T-helper 22 cell (primary cell): Measurements from ENCODE around the gene OR10A7.
"Not testable (repeated sequence)": the region's sequence is repeated elsewhere in the genome, so short reads cannot be mapped to it uniquely, and the experiment has no call there.

Experiments
- DNase-seq: peaks from one replicate; pipeline ENCODE4 v3.0.0-alpha.2; 2020; ENCODE audit warnings: low read depth

OR10A7 gene

GRCh38 chr12:55220725-55221124 lies at the start of gene OR10A7:
Gene OR10A7 (plus strand): TSS chr12:55221025. CDS start chr12:55221025, 0 bp downstream.
- no peak for DNase-seq

GRCh38 chr12:55171445-55171844 lies 49.4 kb upstream of the OR10A7 start:
- DNase-seq, result no peak

- not testable (repeated sequence) for DNase-seq
These were observed 49.0 kb upstream of the OR10A7 start for GRCh38 chr12:55171846-55172245.

GRCh38 chr12:55172686-55173085 lies 48.1 kb upstream of the OR10A7 start:
- DNase-seq, result no peak

- no peak for DNase-seq
These were observed 47.4 kb upstream of the OR10A7 start for GRCh38 chr12:55173456-55173855.

- no peak for DNase-seq
These were observed 32.3 kb upstream of the OR10A7 start for GRCh38 chr12:55188573-55188972.

- DNase-seq, result no peak
These were observed 31.8 kb upstream of the OR10A7 start for GRCh38 chr12:55188974-55189556.

GRCh38 chr12:55194382-55194781 lies 26.4 kb upstream of the OR10A7 start:
- DNase-seq, result no peak

GRCh38 chr12:55226523-55226922 lies 5.7 kb downstream of the OR10A7 start:
- no peak for DNase-seq

GRCh38 chr12:55227643-55228042 lies 6.8 kb downstream of the OR10A7 start:
- DNase-seq, result no peak

GRCh38 chr12:55244309-55244708 lies 23.5 kb downstream of the OR10A7 start, which contains the start of gene OR6C74:
Gene OR6C74 (plus strand): TSS chr12:55244609. CDS start chr12:55247288, 2,679 bp downstream.
- no peak for DNase-seq

- DNase-seq, result no peak
These were observed 25.3 kb downstream of the OR10A7 start for GRCh38 chr12:55246159-55246558.

- no peak for DNase-seq
These were observed 30.1 kb downstream of the OR10A7 start for GRCh38 chr12:55250944-55251343.

- no peak for DNase-seq
These were observed 32.5 kb downstream of the OR10A7 start for GRCh38 chr12:55253281-55253680.

GRCh38 chr12:55256831-55257230 lies 36.0 kb downstream of the OR10A7 start:
- no peak for DNase-seq

- no peak for DNase-seq
These were observed 37.5 kb downstream of the OR10A7 start for GRCh38 chr12:55258303-55258702.
